Smooth muscle cell (in vitro differentiated cells): ENCODE results near the gene MTOR. TPM values are rescaled to one million over a fixed set of nuclear protein-coding genes. Genes with fewer than 3 reads are reported as not detected.

ENCODE experiments used
- DNase-seq: peaks from one replicate; lab custom pipeline; 2025; ENCODE audit not compliant: unreplicated experiment; lab: John Stamatoyannopoulos, UW
- H2AFZ ChIP-seq: fragments of 200-600 bp; sonication (generic); 2 replicates; pipeline ENCODE4 v1.6.0; 2016; ENCODE audit warnings: antibody characterized with exemption, low read depth, mild to moderate bottlenecking
- H3F3A ChIP-seq: fragments of 200-600 bp; sonication (generic); 2 replicates; pipeline ENCODE4 v1.6.0; 2017; ENCODE audit warnings: antibody characterized with exemption, low read depth
- H3K27ac ChIP-seq: fragments of 200-600 bp; sonication (generic); 2 replicates; pipeline ENCODE4 v1.5.1; 2016; ENCODE audit warnings: low read depth, mild to moderate bottlenecking
- H3K27me3 ChIP-seq: fragments of 200-600 bp; sonication (generic); 2 replicates; pipeline ENCODE4 v1.6.1; 2016; ENCODE audit warnings: low read depth, mild to moderate bottlenecking
- H3K36me3 ChIP-seq: fragments of 200-600 bp; sonication (generic); 2 replicates; pipeline ENCODE4 v1.5.1; 2016; ENCODE audit warnings: low read depth
- H3K4me1 ChIP-seq: fragments of 200-600 bp; sonication (generic); 2 replicates; pipeline ENCODE4 v1.5.1; 2016; ENCODE audit warnings: low read depth
- H3K4me2 ChIP-seq: fragments of 200-600 bp; sonication (generic); 2 replicates; pipeline ENCODE4 v1.6.0; 2016; ENCODE audit warnings: mild to moderate bottlenecking
- H3K4me3 ChIP-seq: fragments of 200-600 bp; sonication (generic); 2 replicates; pipeline ENCODE4 v1.5.1; 2016; ENCODE audit warnings: mild to moderate bottlenecking
- H3K79me2 ChIP-seq: fragments of 200-600 bp; sonication (generic); 2 replicates; pipeline ENCODE4 v1.6.0; 2016; ENCODE audit warnings: low read depth, mild to moderate bottlenecking
- H3K9ac ChIP-seq: fragments of 200-600 bp; sonication (generic); 2 replicates; pipeline ENCODE4 v1.6.0; 2016; ENCODE audit warnings: low read depth
- H3K9me3 ChIP-seq: fragments of 200-600 bp; sonication (generic); replicated peaks from 2 replicates; pipeline ENCODE4 v1.5.1; 2016; ENCODE audit warnings: low read depth
- H4K20me1 ChIP-seq: fragments of 200-600 bp; sonication (generic); 2 replicates; pipeline ENCODE4 v1.6.0; 2016; ENCODE audit warnings: low read depth
- whole genome bisulfite sequencing: methylation state at CpG from one replicate; pipeline ENCODE4 v1.1.7; 2016; ENCODE audit warnings: low lambda C conversion rate; 5-methylcytosine and 5-hydroxymethylcytosine counted together
- polyA plus RNA-seq: library from polyadenylated mRNA; unstranded; fragments of >200 nt; fragmentation: Nextera tagmentation; extraction: Ambion mirVana; gene quantifications from 2 replicates; pipeline ENCODE4 v1.2.1, GENCODE V29; 2016
- total RNA-seq: library from RNA; depleted of rRNA; stranded (reverse); fragments of >200 nt; gene quantifications from 2 replicates; pipeline ENCODE4 v1.2.3, GENCODE V29; 2014
- TF ChIP-seq, protein P1 (sequence below): fragments of 200-600 bp; sonication (generic); IDR thresholded peaks from 2 replicates; pipeline ENCODE4 v1.5.1; 2017; ENCODE audit warnings: borderline replicate concordance, mild to moderate bottlenecking, antibody characterized with exemption; ENCODE audit not compliant: insufficient read depth, poor library complexity, severe bottlenecking

The MTOR gene
- total and polyA plus RNA-seq, 2 experiments from 2014 or later, result 11.2 to 26.8 TPM

DNA sequence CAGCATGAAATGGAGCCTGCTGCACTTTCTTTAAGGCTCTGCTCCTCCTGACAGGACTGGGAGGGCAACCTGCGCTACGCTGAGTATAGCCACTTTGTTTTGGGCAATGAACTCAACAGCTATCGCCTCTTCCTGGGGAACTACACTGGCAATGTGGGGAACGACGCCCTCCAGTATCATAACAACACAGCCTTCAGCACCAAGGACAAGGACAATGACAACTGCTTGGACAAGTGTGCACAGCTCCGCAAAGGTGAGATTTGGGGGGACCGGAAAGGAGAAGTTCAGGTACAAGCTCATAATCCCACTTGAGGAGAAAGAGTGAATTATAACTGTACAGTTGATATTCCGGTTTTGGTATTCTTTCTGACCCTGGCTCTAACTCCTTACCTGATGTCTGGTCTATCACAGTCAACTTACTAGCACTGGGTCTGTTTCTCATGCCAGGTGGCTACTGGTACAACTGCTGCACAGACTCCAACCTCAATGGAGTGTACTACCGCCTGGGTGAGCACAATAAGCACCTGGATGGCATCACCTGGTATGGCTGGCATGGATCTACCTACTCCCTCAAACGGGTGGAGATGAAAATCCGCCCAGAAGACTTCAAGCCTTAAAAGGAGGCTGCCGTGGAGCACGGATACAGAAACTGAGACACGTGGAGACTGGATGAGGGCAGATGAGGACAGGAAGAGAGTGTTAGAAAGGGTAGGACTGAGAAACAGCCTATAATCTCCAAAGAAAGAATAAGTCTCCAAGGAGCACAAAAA is 67.8 kb downstream of the MTOR start:
- H3K27me3 ChIP-seq, result no peaks in the 10 kb centered on the region
- 98% methylated on average over 14 of the region's 14 CpGs for WGBS
- no peak overlapping the region for H3K4me2 ChIP-seq
- H3F3A ChIP-seq, result no peaks in the 10 kb centered on the region
- peaks cover 59% of the 10 kb centered on the region for H4K20me1 ChIP-seq
- no peaks in the 10 kb centered on the region for H3K79me2 ChIP-seq
- no peak overlapping the region for H3K27ac ChIP-seq
- H3K9me3 ChIP-seq, result no peaks in the 10 kb centered on the region
- no peak for DNase-seq
- H3K9ac ChIP-seq, result no peak overlapping the region
- H3K4me3 ChIP-seq, result no peak overlapping the region
- H2AFZ ChIP-seq, result no peak overlapping the region
- no peaks in the 10 kb centered on the region for H3K4me1 ChIP-seq
- TF ChIP-seq, protein P1, sequence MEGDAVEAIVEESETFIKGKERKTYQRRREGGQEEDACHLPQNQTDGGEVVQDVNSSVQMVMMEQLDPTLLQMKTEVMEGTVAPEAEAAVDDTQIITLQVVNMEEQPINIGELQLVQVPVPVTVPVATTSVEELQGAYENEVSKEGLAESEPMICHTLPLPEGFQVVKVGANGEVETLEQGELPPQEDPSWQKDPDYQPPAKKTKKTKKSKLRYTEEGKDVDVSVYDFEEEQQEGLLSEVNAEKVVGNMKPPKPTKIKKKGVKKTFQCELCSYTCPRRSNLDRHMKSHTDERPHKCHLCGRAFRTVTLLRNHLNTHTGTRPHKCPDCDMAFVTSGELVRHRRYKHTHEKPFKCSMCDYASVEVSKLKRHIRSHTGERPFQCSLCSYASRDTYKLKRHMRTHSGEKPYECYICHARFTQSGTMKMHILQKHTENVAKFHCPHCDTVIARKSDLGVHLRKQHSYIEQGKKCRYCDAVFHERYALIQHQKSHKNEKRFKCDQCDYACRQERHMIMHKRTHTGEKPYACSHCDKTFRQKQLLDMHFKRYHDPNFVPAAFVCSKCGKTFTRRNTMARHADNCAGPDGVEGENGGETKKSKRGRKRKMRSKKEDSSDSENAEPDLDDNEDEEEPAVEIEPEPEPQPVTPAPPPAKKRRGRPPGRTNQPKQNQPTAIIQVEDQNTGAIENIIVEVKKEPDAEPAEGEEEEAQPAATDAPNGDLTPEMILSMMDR, result no peak
- H3K36me3 ChIP-seq, result peaks cover 16% of the 10 kb centered on the region

- DNase-seq, result no peak
- 97% methylated on average over 11 of the region's 11 CpGs for WGBS
- Histone ChIP-seq H3F3A (no peaks in the 10 kb centered on the region), H3K9ac (no peak overlapping the region), H4K20me1 (peaks cover 66% of the 10 kb centered on the region), H2AFZ (no peak overlapping the region), H3K27me3 (no peaks in the 10 kb centered on the region), H3K4me3 (no peak overlapping the region), H3K4me1 (no peaks in the 10 kb centered on the region), H3K27ac (no peak overlapping the region), H3K36me3 (peaks cover 8% of the 10 kb centered on the region), H3K9me3 (no peaks in the 10 kb centered on the region), H3K4me2 (no peak overlapping the region), H3K79me2 (no peaks in the 10 kb centered on the region)
- TF ChIP-seq, protein P1, result no peak
Observed at GRCh38 chr1:11193376-11193775, 69.0 kb downstream of the MTOR start.

DNA sequence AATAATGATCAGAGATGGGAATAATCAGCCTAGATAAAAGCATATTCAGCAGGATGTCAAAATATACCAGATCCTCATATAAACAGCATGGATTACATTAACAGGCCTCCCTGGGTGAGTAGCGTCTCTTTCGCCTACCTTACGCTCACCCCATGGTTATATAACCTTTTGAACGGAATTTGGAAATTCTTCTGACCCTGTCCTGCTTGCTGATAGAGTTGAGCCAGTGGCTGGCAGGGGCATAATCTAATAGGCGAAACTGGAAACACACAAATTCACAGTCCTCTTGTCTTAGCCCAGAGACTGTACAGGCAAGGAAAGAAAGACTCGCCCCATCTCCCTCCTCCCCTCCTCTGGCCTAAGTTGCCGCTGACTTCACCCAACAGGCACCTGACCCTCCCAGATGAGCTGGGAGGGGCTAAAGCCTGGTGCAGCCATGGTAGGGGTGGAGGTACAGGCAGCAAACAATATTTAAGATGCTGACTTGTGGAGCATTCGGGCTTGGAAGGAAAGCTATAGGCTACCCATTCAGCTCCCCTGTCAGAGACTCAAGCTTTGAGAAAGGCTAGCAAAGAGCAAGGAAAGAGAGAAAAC is 73.4 kb downstream of the MTOR start, which contains the start of gene ANGPTL7:
Gene ANGPTL7 (plus strand): TSS at position 498 of the 594 bp plus-strand sequence. CDS start 225 bp downstream, outside the sequence.
- Histone ChIP-seq H3K4me3 (no peak within 1 kb of the TSS), H3K4me2 (no peak within 1 kb of the TSS), H3K36me3 (no peaks in the 10 kb centered on the region), H3K9me3 (no peaks in the 10 kb centered on the region), H3F3A (no peaks in the 10 kb centered on the region), H3K9ac (no peak within 1 kb of the TSS), H2AFZ (no peak within 1 kb of the TSS), H4K20me1 (peaks cover 65% of the 10 kb centered on the region), H3K4me1 (no peaks in the 10 kb centered on the region), H3K79me2 (no peaks in the 10 kb centered on the region), H3K27me3 (no peaks in the 10 kb centered on the region), H3K27ac (no peak within 1 kb of the TSS)
- DNase-seq, result no peak
- 90% methylated on average over 8 of the region's 8 CpGs for WGBS
- TF ChIP-seq, protein P1, result no peak
